AG04450 (cell line): Measurements from ENCODE around the gene SSB. TPM values are rescaled to one million over a fixed set of nuclear protein-coding genes. Genes with fewer than 3 reads are reported as not detected.
A peak's percentile ranks its signal among the peaks of the same experiment; 100 is the strongest.

Source experiments
- CTCF ChIA-PET: fragments of 300-600, 350-600 bp; formaldehyde crosslinking; extraction: SDS; loops from one replicate; lab custom pipeline; 2022; ENCODE audit warnings: antibody characterized with exemption, inconsistent platforms; lab: Charles Lee
- POLR2A ChIA-PET: fragments of 350-600 bp; formaldehyde crosslinking; extraction: SDS; loops from one replicate; lab custom pipeline; 2021; ENCODE audit warnings: antibody characterized with exemption, inconsistent platforms; lab: Yijun Ruan, JAX
- DNase-seq: peaks from one replicate; pipeline ENCODE4 v3.0.0-alpha.2; 2011; ENCODE audit warnings: low read depth, low spot score
- H3K27ac ChIP-seq: one replicate; pipeline ENCODE4 v1.5.1; 2012; ENCODE audit warnings: low read depth, low read length, control low read depth
- H3K27me3 ChIP-seq: one replicate; pipeline ENCODE4 v1.6.0; 2012; ENCODE audit warnings: low read length; ENCODE audit not compliant: control insufficient read depth, insufficient read depth
- H3K4me3 ChIP-seq: 2 replicates; pipeline ENCODE4 v1.5.1; 2011; ENCODE audit warnings: mild to moderate bottlenecking, low read depth, low read length, control low read depth
- H3K9me3 ChIP-seq: 2 replicates; pipeline ENCODE4 v1.5.1; 2012; ENCODE audit warnings: low read length; ENCODE audit not compliant: control insufficient read depth, insufficient read depth
- polyA plus RNA-seq: library from polyadenylated mRNA; depleted of rRNA; stranded (reverse); fragments of >200 nt; gene quantifications from 2 replicates; pipeline ENCODE4 v1.2.3, GENCODE V29; 2011
- TF ChIP-seq, protein P1 (sequence below): IDR thresholded peaks from 2 replicates; pipeline ENCODE4 v1.5.1; 2011; ENCODE audit warnings: low read depth, low read length, control low read depth, inconsistent platforms

Gene SSB
- polyA plus RNA-seq, 1 experiment: 161 TPM

DNA sequence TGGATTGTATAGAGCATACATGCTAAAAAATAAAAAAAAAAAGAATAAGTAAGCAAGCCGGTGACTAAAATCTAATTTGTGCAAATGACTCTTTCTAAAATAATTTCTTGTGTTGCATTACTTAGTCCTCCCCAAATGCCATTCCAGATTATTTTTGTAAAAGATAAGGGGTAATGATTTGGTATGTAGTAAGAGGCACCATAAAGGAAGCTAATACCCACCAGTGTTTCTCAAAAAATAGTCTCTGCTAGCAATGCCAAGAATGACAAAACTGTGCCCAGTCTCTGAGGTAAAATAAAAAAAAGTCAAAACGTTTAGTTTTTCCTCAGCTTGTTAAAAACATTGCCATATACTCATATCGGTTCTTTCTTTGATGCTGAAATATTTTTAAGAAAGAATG lies 23.4 kb downstream of the SSB start:
- H3K27ac ChIP-seq: no peak overlapping the region
- no peaks in the 10 kb centered on the region for H3K9me3 ChIP-seq
- no peaks in the 10 kb centered on the region for H3K27me3 ChIP-seq
- no peak overlapping the region for H3K4me3 ChIP-seq
- ChIA-PET POLR2A (no interaction called here), CTCF (interaction anchor here (1.0 kb wide), 1 partner anchor 101 kb away, joined by 3 read pairs; no protein-coding TSS in a partner anchor)
- no peak for DNase-seq
- TF ChIP-seq, protein P1, sequence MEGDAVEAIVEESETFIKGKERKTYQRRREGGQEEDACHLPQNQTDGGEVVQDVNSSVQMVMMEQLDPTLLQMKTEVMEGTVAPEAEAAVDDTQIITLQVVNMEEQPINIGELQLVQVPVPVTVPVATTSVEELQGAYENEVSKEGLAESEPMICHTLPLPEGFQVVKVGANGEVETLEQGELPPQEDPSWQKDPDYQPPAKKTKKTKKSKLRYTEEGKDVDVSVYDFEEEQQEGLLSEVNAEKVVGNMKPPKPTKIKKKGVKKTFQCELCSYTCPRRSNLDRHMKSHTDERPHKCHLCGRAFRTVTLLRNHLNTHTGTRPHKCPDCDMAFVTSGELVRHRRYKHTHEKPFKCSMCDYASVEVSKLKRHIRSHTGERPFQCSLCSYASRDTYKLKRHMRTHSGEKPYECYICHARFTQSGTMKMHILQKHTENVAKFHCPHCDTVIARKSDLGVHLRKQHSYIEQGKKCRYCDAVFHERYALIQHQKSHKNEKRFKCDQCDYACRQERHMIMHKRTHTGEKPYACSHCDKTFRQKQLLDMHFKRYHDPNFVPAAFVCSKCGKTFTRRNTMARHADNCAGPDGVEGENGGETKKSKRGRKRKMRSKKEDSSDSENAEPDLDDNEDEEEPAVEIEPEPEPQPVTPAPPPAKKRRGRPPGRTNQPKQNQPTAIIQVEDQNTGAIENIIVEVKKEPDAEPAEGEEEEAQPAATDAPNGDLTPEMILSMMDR: no peak

DNA sequence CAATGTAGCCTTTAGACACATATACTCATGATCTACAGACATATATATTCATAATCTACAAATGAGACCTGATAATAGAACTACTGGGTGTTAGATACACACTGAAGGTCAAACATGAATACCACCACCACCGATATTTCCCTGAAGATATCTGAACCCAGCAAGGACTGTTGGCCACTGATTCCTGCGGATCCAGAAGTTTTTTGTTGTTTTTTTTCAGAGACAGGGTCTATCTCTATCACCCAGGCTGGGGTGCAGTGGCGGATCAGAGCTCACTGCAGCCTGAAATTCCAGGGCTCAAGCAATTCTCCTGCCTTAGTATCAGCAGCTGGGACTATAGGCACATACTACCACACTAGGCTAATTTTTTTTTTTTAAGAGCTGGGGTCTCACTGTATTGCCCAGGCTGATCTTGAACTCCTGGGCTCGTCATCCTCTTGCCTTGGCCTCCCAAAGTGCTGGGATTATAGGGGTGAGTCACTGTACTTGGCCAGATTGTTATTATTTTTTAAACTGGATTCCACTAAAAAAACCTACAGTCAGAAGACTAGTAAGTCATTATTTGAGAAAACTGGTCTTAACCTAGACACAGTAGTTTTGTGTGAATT lies 24.2 kb downstream of the SSB start:
- H3K9me3 ChIP-seq: no peaks in the 10 kb centered on the region
- ChIA-PET POLR2A (no interaction called here), CTCF (interaction anchor here (0.9 to 1.6 kb wide), 3 partner anchors 8 to 371 kb away, joined by 3 to 5 read pairs (median 4); no protein-coding TSS in a partner anchor)
- DNase-seq: no peak
- no peaks in the 10 kb centered on the region for H3K27me3 ChIP-seq
- TF ChIP-seq, protein P1: no peak
- H3K4me3 ChIP-seq: no peak overlapping the region
- no peak overlapping the region for H3K27ac ChIP-seq

DNA sequence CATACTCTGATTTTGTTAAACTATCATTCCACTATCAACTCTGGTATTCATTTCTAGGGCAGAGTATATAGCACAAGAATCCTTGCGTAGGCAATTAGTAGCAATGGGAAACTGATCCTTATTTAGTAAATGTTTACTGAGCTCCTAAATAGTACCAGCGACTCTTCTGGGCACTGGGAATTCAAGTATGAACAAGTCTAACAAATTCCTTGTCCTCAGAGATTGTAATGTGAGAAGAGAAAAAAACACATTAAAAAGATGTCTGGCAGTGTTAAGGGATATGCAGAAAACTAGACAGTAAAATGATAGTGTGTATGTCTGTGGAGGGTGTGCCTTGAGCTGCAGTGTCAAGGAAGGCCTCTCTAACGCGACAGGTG lies 25.3 kb downstream of the SSB start:
- CTCF ChIA-PET: interaction anchor here (0.7 to 4.0 kb wide), 15 partner anchors 9 to 372 kb away, joined by 3 to 27 read pairs (median 4); no protein-coding TSS in a partner anchor
- Histone ChIP-seq H3K9me3 (no peaks in the 10 kb centered on the region), H3K27me3 (no peaks in the 10 kb centered on the region), H3K27ac (no peak overlapping the region), H3K4me3 (peak overlapping the region; percentile 82)
- DNase-seq: no peak
- POLR2A ChIA-PET: no interaction called here
- TF ChIP-seq, protein P1: no peak

DNA sequence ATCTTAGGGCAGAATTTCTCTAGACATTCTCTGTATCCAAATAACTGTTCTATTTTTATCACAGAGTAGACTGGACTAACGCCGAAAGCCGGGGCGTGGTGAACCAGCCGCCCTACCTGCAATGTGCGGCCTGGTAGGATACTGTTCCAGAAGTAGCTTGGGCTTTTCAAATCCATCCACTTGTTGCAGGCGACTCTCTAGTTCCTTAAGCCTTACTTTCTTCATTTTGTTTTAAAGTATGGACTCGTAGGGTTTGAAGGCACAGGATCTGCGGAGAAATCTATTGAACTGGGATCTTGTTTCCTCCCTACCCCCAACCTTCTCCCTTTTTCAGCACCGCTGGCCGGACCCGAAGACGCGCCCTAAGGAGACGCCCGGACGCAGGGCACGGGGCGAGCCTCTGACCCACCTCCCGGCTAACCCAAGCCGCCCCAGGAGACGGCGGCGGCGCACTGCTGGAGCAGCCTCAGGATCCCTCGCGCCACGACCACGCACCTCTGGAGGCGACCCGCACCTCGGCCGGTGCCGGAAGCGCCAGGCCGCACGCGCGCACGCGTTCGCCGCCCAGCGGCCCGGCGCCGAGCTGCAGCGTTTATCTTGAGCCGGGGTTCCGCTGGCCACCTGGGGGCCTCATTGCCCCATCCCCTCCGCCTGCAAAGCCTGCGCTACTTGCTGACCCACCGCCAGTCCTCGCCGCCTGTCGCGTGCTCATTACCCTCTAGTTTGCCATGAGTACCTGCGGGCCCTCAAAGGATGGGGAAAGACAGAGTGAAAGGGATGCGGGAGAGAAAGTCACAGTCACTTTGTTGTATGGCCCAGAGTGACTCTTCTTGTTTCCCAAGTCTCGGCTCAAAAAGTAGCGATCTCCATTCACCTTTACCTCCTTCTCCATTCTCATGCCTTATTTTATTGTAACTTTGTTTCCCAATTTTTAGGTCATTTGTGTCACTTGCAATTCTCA lies 26.0 kb downstream of the SSB start, which contains the start of gene METTL5:
TSS of gene METTL5 (minus strand) at position 533 of the 961 bp plus-strand sequence. CDS start at position 225, 308 bp downstream.
- Histone ChIP-seq H3K9me3 (no peaks in the 10 kb centered on the region), H3K27me3 (no peaks in the 10 kb centered on the region), H3K27ac (peak within 1 kb of the TSS; percentile 31), H3K4me3 (peak within 1 kb of the TSS; percentile 82)
- ChIA-PET CTCF (interaction anchor here (0.7 to 4.0 kb wide), 18 partner anchors 9 to 372 kb away, joined by 3 to 27 read pairs (median 4); no protein-coding TSS in a partner anchor), POLR2A (interaction anchor here (0.6 to 1.0 kb wide), 2 partner anchors 9 to 104 kb away, joined by 3 read pairs; no protein-coding TSS in a partner anchor)
- DNase-seq: peak; percentile 34
- TF ChIP-seq, protein P1: peak; percentile 79
